ENCODE results near the gene ARHGEF40.

The ARHGEF40 gene

DNA sequence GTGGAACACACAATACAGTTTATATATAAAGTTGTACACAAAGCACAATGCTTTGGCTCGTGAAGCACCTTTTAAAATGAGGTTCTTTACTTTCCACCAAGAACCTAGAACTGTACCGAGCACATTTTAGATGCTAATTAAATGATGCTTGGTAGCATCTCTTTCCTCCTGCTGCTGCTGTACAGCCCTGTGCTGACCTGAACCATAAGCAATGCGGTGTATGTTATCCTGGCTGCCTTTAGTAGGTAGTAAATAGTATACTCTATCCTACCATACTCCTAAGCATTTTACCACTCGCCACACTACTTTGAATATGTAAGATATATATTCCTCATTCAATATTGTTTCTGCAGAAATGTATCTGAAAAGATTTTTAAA is 15.3 kb upstream of the ARHGEF40 start:
- Histone ChIP-seq H3K9ac (ENCODE audit: insufficient read length) (no peak overlapping the region), H3K4me3 (no peak overlapping the region), H3K9me3 (ENCODE audit: low read depth, low read length) (no peaks in the 10 kb centered on the region), H3K36me3 (ENCODE audit: insufficient read depth, low read length) (no peaks in the 10 kb centered on the region), H3K27ac (no peak overlapping the region)
- TF ChIP-seq FOXP2 (optimal IDR thresholded peaks at IDR 0.05; ENCODE audit: control extremely low read depth, extremely low read length, insufficient read depth) (no peak), EZH2 (IDR thresholded peaks at IDR 0.05) (no peak), POLR2AphosphoS5 (IDR thresholded peaks at IDR 0.05; ENCODE audit: borderline replicate concordance, low read depth, low read length) (no peak)
- DNase-seq (ENCODE audit: low read depth, low spot score) = no peak

DNA sequence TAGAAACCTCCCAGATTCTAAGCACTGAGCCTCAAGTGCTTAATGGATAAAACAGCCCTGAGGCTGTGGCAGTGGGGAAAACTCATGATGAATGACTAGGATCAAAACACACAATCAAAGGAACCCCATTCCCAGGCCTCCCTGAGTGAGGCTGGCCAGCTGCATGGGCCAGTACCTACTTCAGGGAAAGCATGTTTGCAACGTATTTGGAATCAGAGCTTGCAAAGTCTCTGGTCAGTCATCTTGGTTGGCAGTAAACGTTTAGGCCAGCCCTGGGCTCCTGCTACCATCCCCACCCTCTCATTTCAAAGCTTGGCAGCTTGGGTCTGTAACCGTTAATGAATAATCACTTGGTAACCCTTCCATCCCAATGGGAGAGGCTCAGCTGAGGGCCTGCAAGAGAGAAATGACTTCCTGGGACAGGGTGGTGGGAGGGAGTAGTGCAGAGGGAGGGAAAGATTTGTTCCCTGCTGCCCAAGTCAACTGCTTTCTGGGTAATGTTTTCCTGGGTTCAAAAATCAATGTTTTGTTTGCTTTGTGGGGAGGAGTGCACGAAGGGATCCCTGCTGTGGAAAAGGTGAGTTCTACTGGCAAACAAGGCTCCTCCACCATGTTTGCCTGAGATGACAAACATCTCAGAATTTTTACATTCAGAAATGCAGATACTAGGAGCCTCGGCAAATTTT is 14.5 kb upstream of the ARHGEF40 start:
- Histone ChIP-seq H3K27ac (no peak overlapping the region), H3K36me3 (ENCODE audit: insufficient read depth, low read length) (no peaks in the 10 kb centered on the region), H3K4me3 (no peak overlapping the region), H3K9ac (ENCODE audit: insufficient read length) (no peak overlapping the region), H3K9me3 (ENCODE audit: low read depth, low read length) (no peaks in the 10 kb centered on the region)
- DNase-seq (ENCODE audit: low read depth, low spot score) = no peak
- TF ChIP-seq POLR2AphosphoS5 (IDR thresholded peaks at IDR 0.05; ENCODE audit: borderline replicate concordance, low read depth, low read length) (no peak), FOXP2 (optimal IDR thresholded peaks at IDR 0.05; ENCODE audit: control extremely low read depth, extremely low read length, insufficient read depth) (no peak)

DNA sequence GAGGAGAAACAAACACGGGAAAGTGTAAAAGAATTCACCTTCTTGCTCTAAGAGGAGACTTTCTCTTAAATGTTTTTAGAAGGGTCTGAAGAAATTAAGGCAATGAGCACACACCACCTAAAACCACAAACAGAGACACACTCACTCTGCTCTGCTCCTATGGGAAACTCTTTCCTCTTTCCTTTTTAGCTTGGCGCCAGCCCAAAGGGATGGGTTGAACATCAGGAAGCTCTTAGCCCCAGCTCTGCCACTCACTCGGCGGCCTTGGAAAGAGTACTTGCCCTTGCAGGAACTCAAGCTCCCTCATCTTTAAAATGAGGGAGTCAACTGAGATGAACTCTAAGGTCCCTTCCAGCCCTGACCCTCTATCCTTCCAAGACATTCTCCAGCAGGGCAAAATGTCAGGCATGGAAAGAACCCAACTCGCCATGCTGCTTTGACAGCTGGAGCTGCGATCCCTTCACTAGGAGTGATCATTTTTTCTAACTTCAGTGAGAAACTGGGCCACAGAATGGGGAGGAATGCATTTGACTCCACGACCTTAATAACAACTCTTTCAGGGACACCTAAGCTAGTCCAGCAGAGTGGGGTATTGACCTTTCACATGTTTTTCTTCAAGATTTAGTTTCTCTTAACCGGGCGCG is 13.5 kb upstream of the ARHGEF40 start:
- H3K27ac ChIP-seq = 0 out of 2 replicates have a peak overlapping the region, but pooled peaks have one; percentile 3
- no peak overlapping the region for H3K4me3 ChIP-seq
- no peaks in the 10 kb centered on the region for H3K36me3 ChIP-seq (ENCODE audit: insufficient read depth, low read length)
- no peak for DNase-seq (ENCODE audit: low read depth, low spot score)
- no peak overlapping the region for H3K9ac ChIP-seq (ENCODE audit: insufficient read length)
- no peaks in the 10 kb centered on the region for H3K9me3 ChIP-seq (ENCODE audit: low read depth, low read length)
- TF ChIP-seq EZH2 (IDR thresholded peaks at IDR 0.05) = no peak

DNA sequence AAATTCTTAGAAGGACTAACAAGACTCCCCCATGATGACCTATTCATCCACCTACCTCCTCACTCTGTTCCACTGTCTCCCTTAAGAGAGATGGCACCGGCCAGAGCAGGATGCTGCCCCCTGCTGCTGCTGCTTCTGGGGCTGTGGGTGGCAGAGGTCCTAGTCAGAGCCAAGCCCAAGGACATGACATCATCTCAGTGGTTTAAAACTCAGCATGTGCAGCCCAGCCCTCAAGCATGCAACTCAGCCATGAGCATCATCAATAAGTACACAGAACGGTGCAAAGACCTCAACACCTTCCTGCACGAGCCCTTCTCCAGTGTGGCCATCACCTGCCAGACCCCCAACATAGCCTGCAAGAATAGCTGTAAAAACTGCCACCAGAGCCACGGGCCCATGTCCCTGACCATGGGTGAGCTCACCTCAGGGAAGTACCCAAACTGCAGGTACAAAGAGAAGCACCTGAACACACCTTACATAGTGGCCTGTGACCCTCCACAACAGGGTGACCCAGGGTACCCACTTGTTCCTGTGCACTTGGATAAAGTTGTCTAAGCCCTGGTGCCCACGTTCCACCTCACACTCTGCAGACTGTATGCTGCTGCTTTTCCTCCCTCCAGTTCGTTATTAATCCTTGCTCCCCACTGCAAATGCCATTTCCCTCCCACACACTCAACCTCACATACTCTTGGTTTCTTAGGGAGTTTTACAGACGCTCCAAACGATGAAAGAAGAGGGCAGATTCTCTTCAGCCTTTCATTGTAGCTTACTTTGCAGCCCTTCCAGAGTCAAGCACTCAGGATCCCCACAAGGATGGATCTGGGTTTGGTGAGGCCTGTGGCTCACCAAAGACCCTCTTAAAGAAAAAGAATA is 12.1 kb upstream of the ARHGEF40 start, which contains the start of gene RNASE8:
Gene RNASE8 (plus strand): TSS at position 20 of the 873 bp plus-strand sequence. CDS start 71 bp downstream, at position 91.
- no peak for DNase-seq (ENCODE audit: low read depth, low spot score)
- H3K9ac ChIP-seq (ENCODE audit: insufficient read length) = no peak within 1 kb of the TSS
- H3K9me3 ChIP-seq (ENCODE audit: low read depth, low read length) = no peaks in the 10 kb centered on the region
- H3K27ac ChIP-seq = no peak within 1 kb of the TSS
- no peaks in the 10 kb centered on the region for H3K36me3 ChIP-seq (ENCODE audit: insufficient read depth, low read length)
- TF ChIP-seq POLR2AphosphoS5 (IDR thresholded peaks at IDR 0.05; ENCODE audit: borderline replicate concordance, low read depth, low read length) (no peak), FOXP2 (optimal IDR thresholded peaks at IDR 0.05; ENCODE audit: control extremely low read depth, extremely low read length, insufficient read depth) (no peak), EZH2 (IDR thresholded peaks at IDR 0.05) (no peak)
- no peak within 1 kb of the TSS for H3K4me3 ChIP-seq

DNA sequence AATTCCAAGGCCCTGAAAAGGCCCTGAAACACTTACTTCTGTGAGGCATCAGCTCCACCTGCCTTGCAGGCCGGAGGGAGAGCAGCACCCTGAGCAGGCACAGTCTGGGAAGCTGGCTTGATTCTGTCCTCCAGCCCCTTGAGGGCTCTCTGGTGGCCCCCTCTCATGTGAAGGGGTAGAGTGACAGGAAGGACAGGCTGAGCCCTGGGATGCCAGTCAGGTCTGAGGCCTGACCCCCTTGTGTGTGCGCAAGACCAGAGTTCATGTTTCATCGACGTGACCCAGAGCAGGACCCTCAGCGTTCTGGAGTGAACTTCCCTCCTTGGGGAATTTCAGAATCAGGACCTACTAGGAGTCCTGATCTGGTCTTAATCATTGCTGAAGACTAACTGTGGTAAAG is 11.2 kb upstream of the ARHGEF40 start:
- no peak for DNase-seq (ENCODE audit: low read depth, low spot score)
- no peak overlapping the region for H3K4me3 ChIP-seq
- no peaks in the 10 kb centered on the region for H3K36me3 ChIP-seq (ENCODE audit: insufficient read depth, low read length)
- no peak overlapping the region for H3K27ac ChIP-seq
- TF ChIP-seq POLR2AphosphoS5 (IDR thresholded peaks at IDR 0.05; ENCODE audit: borderline replicate concordance, low read depth, low read length) = no peak
- no peak for TF ChIP-seq EZH2 (IDR thresholded peaks at IDR 0.05)
- no peak for TF ChIP-seq FOXP2 (optimal IDR thresholded peaks at IDR 0.05; ENCODE audit: control extremely low read depth, extremely low read length, insufficient read depth)
- no peaks in the 10 kb centered on the region for H3K9me3 ChIP-seq (ENCODE audit: low read depth, low read length)
- H3K9ac ChIP-seq (ENCODE audit: insufficient read length) = no peak overlapping the region

DNA sequence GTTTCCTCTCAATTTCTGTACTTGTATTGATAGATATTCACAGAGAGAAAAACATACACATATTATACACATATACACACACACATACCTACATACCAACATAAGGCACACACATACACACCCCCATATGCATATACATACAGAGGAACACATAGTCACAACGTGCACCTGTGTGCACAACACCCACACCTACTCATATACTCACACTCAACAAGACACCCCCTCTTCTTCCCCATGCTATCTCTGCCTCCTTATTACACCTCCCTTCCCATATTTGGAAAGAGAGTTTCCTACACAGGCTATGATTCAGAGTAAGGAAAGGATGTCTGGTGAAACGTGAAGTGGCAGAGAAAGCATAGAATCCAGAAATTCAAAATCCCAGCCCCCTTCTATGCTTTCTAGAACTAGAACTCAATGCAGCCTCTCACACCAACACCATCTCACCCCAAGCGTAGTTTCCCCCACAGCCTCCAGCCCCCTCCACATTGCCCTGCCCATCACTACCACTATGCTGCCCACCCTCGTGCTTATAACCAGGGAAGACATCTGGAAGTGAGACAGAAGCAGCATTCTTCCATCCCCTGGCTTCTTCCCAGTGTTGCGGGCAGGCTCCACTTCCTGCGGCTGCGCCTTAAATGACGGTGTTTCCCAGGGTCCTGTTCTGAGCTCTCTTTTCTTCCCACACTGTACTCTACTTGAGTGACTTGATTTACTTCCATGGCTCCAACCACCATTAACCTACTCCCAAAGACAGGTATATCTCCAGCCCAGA is 10.1 kb upstream of the ARHGEF40 start:
- H3K36me3 ChIP-seq (ENCODE audit: insufficient read depth, low read length) = no peaks in the 10 kb centered on the region
- no peak overlapping the region for H3K9ac ChIP-seq (ENCODE audit: insufficient read length)
- H3K9me3 ChIP-seq (ENCODE audit: low read depth, low read length) = no peaks in the 10 kb centered on the region
- TF ChIP-seq EZH2 (IDR thresholded peaks at IDR 0.05) (no peak), POLR2AphosphoS5 (IDR thresholded peaks at IDR 0.05; ENCODE audit: borderline replicate concordance, low read depth, low read length) (no peak), FOXP2 (optimal IDR thresholded peaks at IDR 0.05; ENCODE audit: control extremely low read depth, extremely low read length, insufficient read depth) (no peak)
- no peak overlapping the region for H3K4me3 ChIP-seq
- no peak for DNase-seq (ENCODE audit: low read depth, low spot score)
- no peak overlapping the region for H3K27ac ChIP-seq

DNA sequence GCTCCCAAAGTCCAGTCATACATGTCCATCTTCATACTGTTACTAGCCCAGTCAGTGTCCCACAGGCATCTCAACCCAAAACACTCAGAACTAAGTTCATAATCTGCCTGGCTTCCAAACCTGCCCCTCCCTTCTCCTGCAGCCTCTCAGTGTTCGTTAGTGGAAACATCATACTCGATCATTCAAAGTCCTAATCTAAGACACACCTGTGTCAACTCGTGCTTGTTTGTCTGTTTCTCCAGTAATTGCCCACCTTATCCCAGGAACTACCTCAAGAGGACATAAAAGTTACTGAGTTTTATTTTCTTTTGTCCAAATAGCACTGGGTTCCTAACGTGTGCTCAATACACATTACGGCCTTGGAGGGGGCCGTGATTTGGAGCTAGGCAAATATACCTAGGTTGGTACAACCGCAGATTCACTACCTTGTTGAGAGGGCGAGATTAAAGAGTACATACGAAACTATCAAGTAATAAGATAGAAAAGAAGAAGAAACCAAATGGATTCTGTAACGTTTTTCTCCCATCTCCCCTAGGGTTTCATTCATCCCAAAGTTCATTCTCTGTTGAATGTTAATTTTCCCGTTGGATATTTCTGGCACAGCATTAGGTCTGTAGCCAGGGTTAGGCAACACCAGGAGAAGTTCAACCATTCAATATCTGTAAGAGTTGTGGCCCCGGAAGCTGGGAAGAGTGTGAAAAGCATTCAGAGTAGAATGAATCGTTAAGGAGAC is 9.3 kb upstream of the ARHGEF40 start:
- Histone ChIP-seq H3K9ac (ENCODE audit: insufficient read length) (no peak overlapping the region), H3K4me3 (no peak overlapping the region), H3K9me3 (ENCODE audit: low read depth, low read length) (no peaks in the 10 kb centered on the region), H3K36me3 (ENCODE audit: insufficient read depth, low read length) (no peaks in the 10 kb centered on the region), H3K27ac (no peak overlapping the region)
- DNase-seq (ENCODE audit: low read depth, low spot score) = no peak
- no peak for TF ChIP-seq FOXP2 (optimal IDR thresholded peaks at IDR 0.05; ENCODE audit: control extremely low read depth, extremely low read length, insufficient read depth)
- no peak for TF ChIP-seq EZH2 (IDR thresholded peaks at IDR 0.05)
- no peak for TF ChIP-seq POLR2AphosphoS5 (IDR thresholded peaks at IDR 0.05; ENCODE audit: borderline replicate concordance, low read depth, low read length)
